GM21717 (cell line): Measurements from ENCODE around the gene EIF4G1.
"Not testable (repeated sequence)": the region's sequence is repeated elsewhere in the genome, so short reads cannot be mapped to it uniquely, and the experiment has no call there.

Experiments
- ATAC-seq: cut with Tn5 transposase; IDR thresholded peaks from one replicate; pipeline ENCODE4 v1.9.1; 2021; ENCODE audit warnings: mild to moderate bottlenecking, moderate library complexity; ENCODE audit not compliant: unreplicated experiment

Gene EIF4G1, protein sequence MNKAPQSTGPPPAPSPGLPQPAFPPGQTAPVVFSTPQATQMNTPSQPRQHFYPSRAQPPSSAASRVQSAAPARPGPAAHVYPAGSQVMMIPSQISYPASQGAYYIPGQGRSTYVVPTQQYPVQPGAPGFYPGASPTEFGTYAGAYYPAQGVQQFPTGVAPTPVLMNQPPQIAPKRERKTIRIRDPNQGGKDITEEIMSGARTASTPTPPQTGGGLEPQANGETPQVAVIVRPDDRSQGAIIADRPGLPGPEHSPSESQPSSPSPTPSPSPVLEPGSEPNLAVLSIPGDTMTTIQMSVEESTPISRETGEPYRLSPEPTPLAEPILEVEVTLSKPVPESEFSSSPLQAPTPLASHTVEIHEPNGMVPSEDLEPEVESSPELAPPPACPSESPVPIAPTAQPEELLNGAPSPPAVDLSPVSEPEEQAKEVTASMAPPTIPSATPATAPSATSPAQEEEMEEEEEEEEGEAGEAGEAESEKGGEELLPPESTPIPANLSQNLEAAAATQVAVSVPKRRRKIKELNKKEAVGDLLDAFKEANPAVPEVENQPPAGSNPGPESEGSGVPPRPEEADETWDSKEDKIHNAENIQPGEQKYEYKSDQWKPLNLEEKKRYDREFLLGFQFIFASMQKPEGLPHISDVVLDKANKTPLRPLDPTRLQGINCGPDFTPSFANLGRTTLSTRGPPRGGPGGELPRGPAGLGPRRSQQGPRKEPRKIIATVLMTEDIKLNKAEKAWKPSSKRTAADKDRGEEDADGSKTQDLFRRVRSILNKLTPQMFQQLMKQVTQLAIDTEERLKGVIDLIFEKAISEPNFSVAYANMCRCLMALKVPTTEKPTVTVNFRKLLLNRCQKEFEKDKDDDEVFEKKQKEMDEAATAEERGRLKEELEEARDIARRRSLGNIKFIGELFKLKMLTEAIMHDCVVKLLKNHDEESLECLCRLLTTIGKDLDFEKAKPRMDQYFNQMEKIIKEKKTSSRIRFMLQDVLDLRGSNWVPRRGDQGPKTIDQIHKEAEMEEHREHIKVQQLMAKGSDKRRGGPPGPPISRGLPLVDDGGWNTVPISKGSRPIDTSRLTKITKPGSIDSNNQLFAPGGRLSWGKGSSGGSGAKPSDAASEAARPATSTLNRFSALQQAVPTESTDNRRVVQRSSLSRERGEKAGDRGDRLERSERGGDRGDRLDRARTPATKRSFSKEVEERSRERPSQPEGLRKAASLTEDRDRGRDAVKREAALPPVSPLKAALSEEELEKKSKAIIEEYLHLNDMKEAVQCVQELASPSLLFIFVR (N-terminal part only)

DNA sequence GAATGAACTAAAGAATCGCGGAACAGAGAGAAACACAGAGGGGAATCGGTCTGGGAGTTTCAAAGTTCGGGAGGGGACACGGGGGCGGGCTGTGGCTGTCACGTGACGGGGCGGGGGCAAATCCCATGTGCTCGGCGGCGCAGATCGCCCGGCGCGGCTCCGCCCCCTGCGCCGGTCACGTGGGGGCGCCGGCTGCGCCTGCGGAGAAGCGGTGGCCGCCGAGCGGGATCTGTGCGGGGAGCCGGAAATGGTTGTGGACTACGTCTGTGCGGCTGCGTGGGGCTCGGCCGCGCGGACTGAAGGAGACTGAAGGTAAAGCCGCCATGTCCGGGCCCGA is at the start of gene EIF4G1:
Gene EIF4G1 (plus strand): TSS at position 244 of the 337 bp plus-strand sequence. CDS start 1,191 bp downstream, outside the sequence.
- ATAC-seq: peak; percentile 78

GRCh38 chr3:184267249-184267648 is 47.2 kb upstream of the EIF4G1 start:
- not testable (repeated sequence) for ATAC-seq

GRCh38 chr3:184272269-184272668 is 42.1 kb upstream of the EIF4G1 start:
- ATAC-seq: no peak

DNA sequence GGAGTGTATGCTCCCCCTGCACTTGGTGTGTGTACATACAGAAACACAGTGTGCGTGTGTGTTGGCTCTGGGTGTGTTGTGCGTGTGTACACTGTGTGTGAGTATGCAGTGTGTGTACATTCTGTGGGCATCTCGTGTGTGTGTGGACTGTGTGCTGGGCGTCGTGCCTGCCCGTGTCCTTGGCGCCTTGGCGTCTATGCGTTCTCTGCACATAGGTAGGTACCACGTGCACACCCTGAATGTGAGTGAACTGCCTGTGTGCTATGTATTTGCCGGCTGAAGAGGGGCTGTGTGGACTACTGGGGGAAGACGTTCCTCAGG is 39.1 kb upstream of the EIF4G1 start:
- no peak for ATAC-seq

- ATAC-seq: no peak
These were observed 38.2 kb upstream of the EIF4G1 start, which contains the start of gene ECE2 for GRCh38 chr3:184275961-184276910. ECE2 (plus strand) TSS chr3:184276022; CDS start chr3:184276154, 132 bp downstream.

DNA sequence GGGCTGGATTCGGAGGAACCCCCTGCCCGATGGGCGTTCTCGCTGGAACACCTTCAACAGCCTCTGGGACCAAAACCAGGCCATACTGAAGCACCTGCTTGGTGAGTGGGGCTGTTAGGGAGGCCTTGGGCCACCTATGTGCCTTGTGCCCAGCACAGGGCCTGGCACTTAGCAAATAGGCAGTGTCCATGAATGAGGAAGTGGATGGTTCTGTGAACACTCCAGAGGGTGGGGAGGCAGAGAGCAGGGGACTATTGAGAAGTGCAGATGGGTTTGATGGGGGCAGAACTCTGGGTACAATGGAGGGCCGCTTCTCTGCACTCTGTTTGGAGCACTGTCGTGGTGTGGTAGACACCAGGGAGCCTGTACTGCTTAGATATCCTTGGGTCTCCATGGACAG is 37.0 kb upstream of the EIF4G1 start:
- ATAC-seq: no peak

DNA sequence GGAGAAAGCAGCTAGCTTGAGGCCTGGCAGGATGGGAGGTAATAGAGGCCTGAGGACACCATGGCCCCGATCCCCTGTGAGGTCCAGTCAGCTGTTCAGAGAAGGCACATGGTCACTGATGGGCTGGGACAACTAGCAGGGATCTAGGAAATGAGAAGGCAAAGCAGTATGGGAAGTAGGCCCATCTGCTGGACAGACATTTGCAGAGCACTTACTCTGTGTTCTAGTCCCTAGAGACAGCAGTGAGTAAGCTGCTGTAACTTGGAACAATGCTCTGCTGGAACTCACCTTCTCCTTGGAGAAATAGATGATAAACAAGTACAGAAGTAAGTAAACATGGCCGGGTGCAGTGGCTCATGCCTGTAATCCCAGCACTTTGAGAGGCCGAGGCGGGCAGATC is 31.5 kb upstream of the EIF4G1 start:
- ATAC-seq: no peak

- no peak for ATAC-seq
These were observed 30.7 kb upstream of the EIF4G1 start for GRCh38 chr3:184283681-184284080.

DNA sequence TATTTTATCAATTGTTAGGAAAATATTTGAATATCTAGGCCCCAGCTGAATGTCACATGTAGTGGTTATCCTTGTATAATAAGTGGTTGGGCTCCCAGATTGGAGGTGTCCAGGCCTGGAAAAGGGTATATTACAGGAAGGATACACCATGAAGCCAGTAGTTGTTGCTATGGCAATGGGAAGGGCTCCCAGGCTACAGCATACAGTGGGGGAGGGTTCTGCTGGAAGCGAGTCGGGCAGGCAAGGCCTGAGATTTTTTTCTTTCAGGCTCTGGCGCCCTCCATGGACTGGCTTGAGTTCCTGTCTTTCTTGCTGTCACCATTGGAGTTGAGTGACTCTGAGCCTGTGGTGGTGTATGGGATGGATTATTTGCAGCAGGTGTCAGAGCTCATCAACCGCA is 29.7 kb upstream of the EIF4G1 start:
- ATAC-seq: no peak

GRCh38 chr3:184289426-184289938 is 24.9 kb upstream of the EIF4G1 start:
- no peak for ATAC-seq

GRCh38 chr3:184290331-184290730 is 24.1 kb upstream of the EIF4G1 start:
- ATAC-seq: no peak

DNA sequence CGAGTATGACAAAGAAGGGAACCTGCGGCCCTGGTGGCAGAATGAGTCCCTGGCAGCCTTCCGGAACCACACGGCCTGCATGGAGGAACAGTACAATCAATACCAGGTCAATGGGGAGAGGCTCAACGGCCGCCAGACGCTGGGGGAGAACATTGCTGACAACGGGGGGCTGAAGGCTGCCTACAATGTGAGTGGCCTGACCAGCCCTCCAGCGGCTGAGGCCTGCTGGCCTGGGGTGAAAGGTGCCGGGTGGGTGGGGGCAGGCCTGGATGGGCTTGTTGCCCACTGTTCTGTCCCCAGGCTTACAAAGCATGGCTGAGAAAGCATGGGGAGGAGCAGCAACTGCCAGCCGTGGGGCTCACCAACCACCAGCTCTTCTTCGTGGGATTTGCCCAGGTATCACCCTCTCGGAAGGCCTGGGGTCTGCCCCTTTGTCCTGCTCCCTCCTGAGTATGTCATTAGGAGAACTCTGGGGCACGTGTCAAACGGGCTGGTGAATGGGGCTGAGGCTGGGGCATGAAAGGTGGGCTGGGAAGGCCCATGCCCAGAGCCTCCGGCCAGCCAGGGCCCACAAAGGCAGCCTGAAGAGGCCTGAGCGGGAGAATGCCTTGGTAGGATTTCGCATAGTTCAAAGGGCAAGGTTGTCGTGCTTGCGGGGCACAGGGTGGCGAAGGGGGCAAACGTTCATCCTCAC is 23.2 kb upstream of the EIF4G1 start:
- ATAC-seq: no peak

- no peak for ATAC-seq
These were observed 22.5 kb upstream of the EIF4G1 start for GRCh38 chr3:184291738-184292445.

GRCh38 chr3:184295771-184296170 is 18.6 kb upstream of the EIF4G1 start:
- no peak for ATAC-seq

DNA sequence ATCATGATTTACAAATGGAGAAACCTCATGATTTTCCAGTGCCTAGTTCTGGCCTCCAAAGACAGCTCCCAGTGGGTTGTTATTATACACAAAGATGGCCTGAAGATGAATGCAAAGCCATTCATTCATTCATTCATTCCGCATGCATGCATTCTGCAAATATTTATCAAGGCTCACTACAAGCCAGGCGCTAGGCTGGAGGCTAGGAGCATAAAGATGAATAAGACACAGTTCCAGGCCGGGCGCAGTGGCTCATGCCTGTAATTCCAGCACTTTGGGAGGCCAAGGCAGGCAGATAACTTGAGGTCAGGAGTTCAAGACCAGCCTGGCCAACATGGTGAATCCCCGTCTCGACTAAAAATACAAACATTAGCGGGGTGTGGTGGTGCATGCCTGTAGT is 17.8 kb upstream of the EIF4G1 start:
- ATAC-seq: no peak

GRCh38 chr3:184298759-184299487 is 15.5 kb upstream of the EIF4G1 start, which contains the start of gene PSMD2:
PSMD2 (plus strand) TSS chr3:184299241; CDS start chr3:184299267, 26 bp downstream.
- peak; percentile 90 for ATAC-seq

DNA sequence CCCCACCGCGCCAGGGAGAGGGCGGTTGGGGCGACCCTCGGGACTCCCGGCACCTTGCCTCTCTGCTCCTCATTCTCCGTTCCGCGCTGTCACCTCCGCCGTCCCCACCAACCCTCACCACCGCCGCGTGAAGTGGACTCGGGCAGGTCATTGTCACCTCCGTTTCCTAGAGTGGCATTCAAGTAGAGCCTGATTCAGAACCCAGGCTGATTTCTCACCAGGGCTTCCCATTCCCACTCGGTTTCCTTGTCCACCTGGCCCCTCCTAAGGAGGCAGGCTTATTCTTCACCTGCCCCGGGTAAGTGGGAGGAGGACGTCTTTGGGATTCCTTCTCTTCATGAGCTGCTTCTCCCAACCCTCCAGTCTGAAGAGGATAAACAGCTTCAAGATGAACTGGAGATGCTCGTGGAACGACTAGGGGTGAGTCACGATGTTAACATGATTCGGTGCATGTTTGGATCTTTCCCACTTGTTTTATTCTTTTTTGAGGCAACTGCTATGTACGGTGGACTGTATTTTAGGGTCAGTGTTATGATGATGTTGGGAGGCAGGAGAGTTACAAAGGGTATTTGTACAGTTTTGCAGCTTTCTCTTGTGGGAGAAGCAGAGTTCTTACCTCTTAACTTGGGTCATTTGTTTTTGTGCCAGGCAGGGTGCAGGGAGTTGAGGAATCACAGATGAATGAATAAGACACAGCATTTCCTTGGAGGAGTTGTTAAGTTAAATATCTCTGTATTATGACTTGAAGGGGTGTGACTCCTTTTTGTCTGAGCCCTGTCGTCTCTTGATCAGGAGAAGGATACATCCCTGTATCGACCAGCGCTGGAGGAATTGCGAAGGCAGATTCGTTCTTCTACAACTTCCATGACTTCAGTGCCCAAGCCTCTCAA is 14.7 kb upstream of the EIF4G1 start:
- no peak for ATAC-seq
